Neural progenitor cell (in vitro differentiated cells): Measurements from ENCODE around the gene DRICH1. TPM values are rescaled to one million over a fixed set of nuclear protein-coding genes. Genes with fewer than 3 reads are reported as not detected.

ENCODE experiments used
- DNase-seq: peaks from one replicate; pipeline ENCODE4 v3.0.0-alpha.2; 2016; ENCODE audit warnings: low spot score
- H2AFZ ChIP-seq: fragments of 200-600 bp; sonication (generic); replicated peaks from 2 replicates; pipeline ENCODE4 v1.6.1; 2016; ENCODE audit warnings: antibody characterized with exemption
- H3F3A ChIP-seq: fragments of 200-600 bp; sonication (generic); 2 replicates; pipeline ENCODE4 v1.6.1; 2016; ENCODE audit warnings: antibody characterized with exemption, low read depth
- H3K27ac ChIP-seq: fragments of 200-600 bp; sonication (generic); 2 replicates; pipeline ENCODE4 v1.5.1; 2016; ENCODE audit warnings: mild to moderate bottlenecking
- H3K27me3 ChIP-seq: fragments of 200-600 bp; sonication (generic); 2 replicates; pipeline ENCODE4 v1.6.1; 2016; ENCODE audit warnings: mild to moderate bottlenecking, moderate library complexity
- H3K36me3 ChIP-seq: fragments of 200-600 bp; sonication (generic); 2 replicates; pipeline ENCODE4 v1.5.1; 2016
- H3K4me1 ChIP-seq: fragments of 200-600 bp; sonication (generic); 2 replicates; pipeline ENCODE4 v1.6.1; 2016; ENCODE audit warnings: mixed run types
- H3K4me2 ChIP-seq: fragments of 200-600 bp; sonication (generic); 2 replicates; pipeline ENCODE4 v1.6.1; 2016
- H3K4me3 ChIP-seq: fragments of 200-600 bp; sonication (generic); 2 replicates; pipeline ENCODE4 v1.5.1; 2016
- H3K79me2 ChIP-seq: fragments of 200-600 bp; sonication (generic); 2 replicates; pipeline ENCODE4 v1.6.1; 2016; ENCODE audit warnings: low read depth
- H3K9ac ChIP-seq: fragments of 200-600 bp; sonication (generic); 2 replicates; pipeline ENCODE4 v1.6.1; 2016
- H3K9me3 ChIP-seq: fragments of 200-600 bp; sonication (generic); 2 replicates; pipeline ENCODE4 v1.5.1; 2016; ENCODE audit warnings: low read depth
- H4K20me1 ChIP-seq: fragments of 200-600 bp; sonication (generic); 2 replicates; pipeline ENCODE4 v1.6.1; 2016; ENCODE audit warnings: low read depth
- H3K27ac Mint-ChIP-seq: 3 replicates; pipeline ENCODE4 v1.8.0; 2021; ENCODE audit warnings: mixed read lengths
- H3K27me3 Mint-ChIP-seq: 2 replicates; pipeline ENCODE4 v1.8.0; 2022; ENCODE audit warnings: low read depth, mild to moderate bottlenecking, inconsistent platforms, moderate library complexity, mixed read lengths; ENCODE audit not compliant: insufficient read depth
- H3K36me3 Mint-ChIP-seq: 3 replicates; pipeline ENCODE4 v1.8.0; 2021; ENCODE audit warnings: mixed read lengths
- H3K4me1 Mint-ChIP-seq: 3 replicates; pipeline ENCODE4 v1.8.0; 2021; ENCODE audit warnings: mixed read lengths
- H3K4me3 Mint-ChIP-seq: 3 replicates; pipeline ENCODE4 v1.8.0; 2021; ENCODE audit warnings: mild to moderate bottlenecking, moderate library complexity, mixed read lengths
- H3K9me3 Mint-ChIP-seq: 3 replicates; pipeline ENCODE4 v1.8.0; 2020; ENCODE audit warnings: mixed read lengths
- EZH2 ChIP-seq: fragments of 200-600 bp; sonication (generic); IDR thresholded peaks from 2 replicates; pipeline ENCODE4 v1.6.1; 2017; ENCODE audit warnings: antibody characterized with exemption, mild to moderate bottlenecking, moderate library complexity
- EZH2phosphoT487 ChIP-seq: fragments of 200-600 bp; sonication (generic); IDR thresholded peaks from 2 replicates; pipeline ENCODE4 v1.6.1; 2017; ENCODE audit warnings: antibody characterized with exemption
- total RNA-seq: library from RNA; depleted of rRNA; stranded (reverse); fragments of >200 nt; gene quantifications from 2 replicates; pipeline ENCODE4 v1.2.3, GENCODE V29; 2015; ENCODE audit warnings: low replicate concordance
- TF ChIP-seq, protein P1 (sequence below): fragments of 200-600 bp; sonication (generic); IDR thresholded peaks from 2 replicates; pipeline ENCODE4 v1.5.1; 2017; ENCODE audit warnings: antibody characterized with exemption, mild to moderate bottlenecking

Gene DRICH1
- total RNA-seq, 1 donor from 2014 or later: not detected

GRCh38 chr22:23569291-23569690 is 62.8 kb downstream of the DRICH1 start:
- peak overlapping the region; percentile 74 for H3K27ac Mint-ChIP-seq
- Histone ChIP-seq H4K20me1 (no peaks in the 10 kb centered on the region), H3K4me1 (peaks cover 3% of the 10 kb centered on the region), H3K36me3 (no peaks in the 10 kb centered on the region), H3K27ac (no peak overlapping the region), H3K4me3 (no peak overlapping the region), H3K79me2 (no peaks in the 10 kb centered on the region), H2AFZ (no peak overlapping the region), H3K27me3 (peaks cover 48% of the 10 kb centered on the region), H3K9ac (no peak overlapping the region), H3K9me3 (no peaks in the 10 kb centered on the region), H3F3A (peaks cover 13% of the 10 kb centered on the region), H3K4me2 (no peak overlapping the region)
- no peaks in the 10 kb centered on the region for H3K36me3 Mint-ChIP-seq
- peaks cover 15% of the 10 kb centered on the region for H3K27me3 Mint-ChIP-seq
- peaks cover 2% of the 10 kb centered on the region for H3K9me3 Mint-ChIP-seq
- peaks cover 27% of the 10 kb centered on the region for H3K4me1 Mint-ChIP-seq
- no peak for DNase-seq
- TF ChIP-seq EZH2phosphoT487 (no peak), EZH2 (no peak)
- TF ChIP-seq, protein P1, sequence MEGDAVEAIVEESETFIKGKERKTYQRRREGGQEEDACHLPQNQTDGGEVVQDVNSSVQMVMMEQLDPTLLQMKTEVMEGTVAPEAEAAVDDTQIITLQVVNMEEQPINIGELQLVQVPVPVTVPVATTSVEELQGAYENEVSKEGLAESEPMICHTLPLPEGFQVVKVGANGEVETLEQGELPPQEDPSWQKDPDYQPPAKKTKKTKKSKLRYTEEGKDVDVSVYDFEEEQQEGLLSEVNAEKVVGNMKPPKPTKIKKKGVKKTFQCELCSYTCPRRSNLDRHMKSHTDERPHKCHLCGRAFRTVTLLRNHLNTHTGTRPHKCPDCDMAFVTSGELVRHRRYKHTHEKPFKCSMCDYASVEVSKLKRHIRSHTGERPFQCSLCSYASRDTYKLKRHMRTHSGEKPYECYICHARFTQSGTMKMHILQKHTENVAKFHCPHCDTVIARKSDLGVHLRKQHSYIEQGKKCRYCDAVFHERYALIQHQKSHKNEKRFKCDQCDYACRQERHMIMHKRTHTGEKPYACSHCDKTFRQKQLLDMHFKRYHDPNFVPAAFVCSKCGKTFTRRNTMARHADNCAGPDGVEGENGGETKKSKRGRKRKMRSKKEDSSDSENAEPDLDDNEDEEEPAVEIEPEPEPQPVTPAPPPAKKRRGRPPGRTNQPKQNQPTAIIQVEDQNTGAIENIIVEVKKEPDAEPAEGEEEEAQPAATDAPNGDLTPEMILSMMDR: no peak
- no peak overlapping the region for H3K4me3 Mint-ChIP-seq

- Histone ChIP-seq H3K9ac (no peak overlapping the region), H2AFZ (no peak overlapping the region), H3K4me1 (peaks cover 3% of the 10 kb centered on the region), H3K27me3 (peaks cover 65% of the 10 kb centered on the region), H3K36me3 (no peaks in the 10 kb centered on the region), H3K79me2 (no peaks in the 10 kb centered on the region), H3K4me3 (peak overlapping the region; percentile 54), H3K9me3 (no peaks in the 10 kb centered on the region), H3F3A (peaks cover 13% of the 10 kb centered on the region), H3K4me2 (peak overlapping the region; percentile 86), H3K27ac (no peak overlapping the region), H4K20me1 (no peaks in the 10 kb centered on the region)
- Mint-ChIP-seq H3K36me3 (no peaks in the 10 kb centered on the region), H3K4me1 (peaks cover 37% of the 10 kb centered on the region), H3K4me3 (peak overlapping the region; percentile 78), H3K27me3 (peaks cover 21% of the 10 kb centered on the region), H3K27ac (no peak overlapping the region), H3K9me3 (peaks cover under 1% of the 10 kb centered on the region)
- DNase-seq: no peak
- TF ChIP-seq, protein P1: no peak
- TF ChIP-seq EZH2phosphoT487: no peak
Observed at GRCh38 chr22:23566705-23567475, 65.2 kb downstream of the DRICH1 start.

GRCh38 chr22:23565915-23566704 is 66.0 kb downstream of the DRICH1 start:
- no peaks in the 10 kb centered on the region for H3K79me2 ChIP-seq
- no peak overlapping the region for H3K27ac ChIP-seq
- no peaks in the 10 kb centered on the region for H3K9me3 ChIP-seq
- Mint-ChIP-seq H3K36me3 (no peaks in the 10 kb centered on the region), H3K4me1 (peaks cover 41% of the 10 kb centered on the region), H3K27me3 (peaks cover 21% of the 10 kb centered on the region), H3K4me3 (peak overlapping the region; percentile 89), H3K9me3 (peaks cover 3% of the 10 kb centered on the region), H3K27ac (peak overlapping the region; percentile 72)
- no peaks in the 10 kb centered on the region for H4K20me1 ChIP-seq
- no peaks in the 10 kb centered on the region for H3K36me3 ChIP-seq
- H3K27me3 ChIP-seq: peaks cover 65% of the 10 kb centered on the region
- H3K4me1 ChIP-seq: peaks cover 3% of the 10 kb centered on the region
- peak; percentile 67 for DNase-seq
- H3F3A ChIP-seq: peaks cover 13% of the 10 kb centered on the region
- peak overlapping the region; percentile 42 for H2AFZ ChIP-seq
- H3K9ac ChIP-seq: no peak overlapping the region
- H3K4me3 ChIP-seq: peak overlapping the region; percentile 54
- TF ChIP-seq, protein P1: no peak
- TF ChIP-seq EZH2: peak; percentile 65
- peak; percentile 57 for TF ChIP-seq EZH2phosphoT487
- H3K4me2 ChIP-seq: peak overlapping the region; percentile 86
